ENCODE measurements around the gene LRRC51.

Gene LRRC51

GRCh38 chr11:72079819-72080325 lies 778 bp upstream of the LRRC51 start:
- peak; percentile 53 for ATAC-seq (replicated peaks; ENCODE audit: extremely low read depth, poor library complexity, severe bottlenecking)
- Mint-ChIP-seq H3K27ac (ENCODE audit: low read depth) (peak overlapping the region; percentile 97), H3K4me1 (peaks cover 29% of the 10 kb centered on the region), H3K9me3 (no peaks in the 10 kb centered on the region), H3K36me3 (ENCODE audit: insufficient read depth) (peaks cover 15% of the 10 kb centered on the region), H3K4me3 (peak overlapping the region; percentile 96), H3K27me3 (no peaks in the 10 kb centered on the region)
- DNase-seq (ENCODE audit: low spot score in 2 of 2), result peak in 1 of 2 donors; percentile 34

- Mint-ChIP-seq H3K4me1 (peaks cover 25% of the 10 kb centered on the region), H3K36me3 (ENCODE audit: insufficient read depth) (peaks cover 13% of the 10 kb centered on the region), H3K27ac (ENCODE audit: low read depth) (peak overlapping the region; percentile 97), H3K9me3 (no peaks in the 10 kb centered on the region), H3K4me3 (peak overlapping the region; percentile 96), H3K27me3 (no peaks in the 10 kb centered on the region)
- DNase-seq (ENCODE audit: low spot score in 2 of 2), result no peak
- no peak for ATAC-seq (replicated peaks; ENCODE audit: extremely low read depth, poor library complexity, severe bottlenecking)
Observed at GRCh38 chr11:72081184-72081644, 564 bp downstream of the LRRC51 start.

DNA sequence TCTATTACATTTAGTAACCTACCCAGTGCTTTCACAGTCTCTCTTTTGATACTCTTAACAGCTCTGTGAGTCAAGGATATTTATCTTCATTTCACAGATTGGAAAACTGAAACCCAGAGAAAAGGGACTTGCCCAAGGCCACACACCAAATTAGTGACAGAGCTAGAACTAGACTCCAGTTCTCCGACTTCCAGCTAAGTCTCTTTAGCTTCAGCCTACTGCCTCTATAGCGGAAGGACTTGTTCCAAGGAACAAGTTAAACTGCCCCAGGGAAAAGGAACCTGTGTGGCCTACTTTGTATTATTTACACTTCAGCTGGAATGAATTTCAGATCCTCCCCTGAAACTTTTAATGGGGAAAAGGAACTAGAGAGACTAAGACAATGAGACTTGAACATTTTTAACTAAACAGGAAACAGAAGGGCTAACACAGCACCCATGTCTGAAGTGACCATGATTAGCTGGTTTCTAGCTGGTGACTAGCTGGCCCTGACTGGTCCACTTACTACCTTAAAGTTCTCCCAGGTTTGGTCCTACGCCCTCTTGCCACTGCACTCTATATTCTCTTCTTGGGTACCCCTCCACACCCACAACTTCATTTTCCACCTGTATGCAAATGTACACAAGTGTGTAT lies 1.3 kb downstream of the LRRC51 start:
- H3K9me3 Mint-ChIP-seq, result no peaks in the 10 kb centered on the region
- peak overlapping the region; percentile 96 for H3K4me3 Mint-ChIP-seq
- DNase-seq (ENCODE audit: low spot score in 2 of 2) (no peak), ATAC-seq (replicated peaks; ENCODE audit: extremely low read depth, poor library complexity, severe bottlenecking) (no peak)
- H3K27me3 Mint-ChIP-seq, result no peaks in the 10 kb centered on the region
- peaks cover 25% of the 10 kb centered on the region for H3K4me1 Mint-ChIP-seq
- peak overlapping the region; percentile 97 for H3K27ac Mint-ChIP-seq (ENCODE audit: low read depth)
- H3K36me3 Mint-ChIP-seq (ENCODE audit: insufficient read depth), result peaks cover 13% of the 10 kb centered on the region

DNA sequence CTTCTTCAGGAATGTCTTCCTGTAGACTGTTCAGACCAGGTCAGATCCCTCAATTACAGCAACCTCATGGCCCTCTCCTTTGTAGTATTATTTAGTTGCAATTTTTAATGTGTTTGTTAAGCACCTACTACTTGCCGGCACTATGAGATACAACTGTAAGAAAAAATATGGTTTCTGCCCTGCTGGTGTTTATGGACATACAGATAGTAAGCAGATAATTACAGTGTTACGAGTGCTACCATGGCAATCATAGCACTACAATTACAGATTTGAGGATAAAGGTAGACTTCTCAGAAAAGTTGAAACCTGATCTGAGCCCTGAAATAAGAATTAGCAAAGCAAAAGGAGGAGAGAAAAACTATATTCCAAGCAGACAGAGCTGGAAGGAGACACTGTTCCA lies 2.8 kb downstream of the LRRC51 start:
- peaks cover 24% of the 10 kb centered on the region for H3K4me1 Mint-ChIP-seq
- no peak overlapping the region for H3K27ac Mint-ChIP-seq (ENCODE audit: low read depth)
- no peaks in the 10 kb centered on the region for H3K9me3 Mint-ChIP-seq
- H3K36me3 Mint-ChIP-seq (ENCODE audit: insufficient read depth), result peaks cover 11% of the 10 kb centered on the region
- no peak for DNase-seq (ENCODE audit: low spot score in 2 of 2)
- no peaks in the 10 kb centered on the region for H3K27me3 Mint-ChIP-seq
- no peak overlapping the region for H3K4me3 Mint-ChIP-seq
- no peak for ATAC-seq (replicated peaks; ENCODE audit: extremely low read depth, poor library complexity, severe bottlenecking)

GRCh38 chr11:72084076-72084475 lies 3.4 kb downstream of the LRRC51 start:
- Mint-ChIP-seq H3K9me3 (no peaks in the 10 kb centered on the region), H3K4me1 (peaks cover 18% of the 10 kb centered on the region), H3K4me3 (no peak overlapping the region), H3K36me3 (ENCODE audit: insufficient read depth) (peaks cover 11% of the 10 kb centered on the region), H3K27me3 (no peaks in the 10 kb centered on the region), H3K27ac (ENCODE audit: low read depth) (no peak overlapping the region)
- DNase-seq (ENCODE audit: low spot score in 2 of 2) (no peak), ATAC-seq (replicated peaks; ENCODE audit: extremely low read depth, poor library complexity, severe bottlenecking) (no peak)

- H3K9me3 Mint-ChIP-seq, result no peaks in the 10 kb centered on the region
- DNase-seq (ENCODE audit: low spot score in 2 of 2) (no peak), ATAC-seq (replicated peaks; ENCODE audit: extremely low read depth, poor library complexity, severe bottlenecking) (no peak)
- no peak overlapping the region for H3K27ac Mint-ChIP-seq (ENCODE audit: low read depth)
- H3K36me3 Mint-ChIP-seq (ENCODE audit: insufficient read depth), result peaks cover 10% of the 10 kb centered on the region
- H3K4me1 Mint-ChIP-seq, result peaks cover 11% of the 10 kb centered on the region
- no peaks in the 10 kb centered on the region for H3K27me3 Mint-ChIP-seq
- no peak overlapping the region for H3K4me3 Mint-ChIP-seq
Observed at GRCh38 chr11:72084965-72085364, 4.3 kb downstream of the LRRC51 start.

DNA sequence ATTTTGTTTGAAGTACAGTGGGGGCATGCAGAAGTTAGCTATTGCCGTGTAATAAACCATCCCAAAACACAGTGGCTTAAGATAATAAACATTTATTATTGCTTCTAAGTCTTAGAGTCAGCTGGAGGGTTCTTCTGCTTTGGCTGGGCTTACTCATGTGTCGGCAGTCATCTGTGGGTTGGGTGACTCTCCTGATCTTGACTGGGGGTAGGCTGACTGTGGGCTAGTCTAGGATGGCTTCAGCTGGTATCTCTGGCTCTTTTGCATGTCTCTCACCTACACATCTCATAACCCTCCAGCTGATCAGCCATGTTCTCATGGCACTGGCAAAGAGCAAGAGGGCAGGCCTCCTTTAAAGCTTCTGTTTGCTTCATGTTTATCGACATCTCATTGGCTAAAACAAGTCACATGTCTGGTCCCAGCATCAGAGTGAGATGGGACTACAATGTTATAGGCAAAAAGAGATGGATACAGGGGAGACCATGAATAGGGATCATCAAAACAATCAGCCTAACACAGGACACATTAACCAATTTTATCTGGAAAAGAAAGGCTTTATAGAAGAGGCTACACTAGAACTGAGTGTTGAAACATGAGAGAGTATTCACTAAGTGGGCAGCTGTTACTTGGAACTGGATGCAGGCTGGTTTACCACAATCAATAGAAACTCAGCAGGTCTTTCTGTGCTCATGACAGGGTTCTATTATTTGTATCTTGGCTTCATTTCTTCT lies 5.1 kb downstream of the LRRC51 start:
- no peak overlapping the region for H3K4me3 Mint-ChIP-seq
- H3K9me3 Mint-ChIP-seq, result no peaks in the 10 kb centered on the region
- no peaks in the 10 kb centered on the region for H3K27me3 Mint-ChIP-seq
- no peak overlapping the region for H3K27ac Mint-ChIP-seq (ENCODE audit: low read depth)
- ATAC-seq (replicated peaks; ENCODE audit: extremely low read depth, poor library complexity, severe bottlenecking) (no peak), DNase-seq (ENCODE audit: low spot score in 2 of 2) (no peak)
- peaks cover 3% of the 10 kb centered on the region for H3K4me1 Mint-ChIP-seq
- peaks cover 3% of the 10 kb centered on the region for H3K36me3 Mint-ChIP-seq (ENCODE audit: insufficient read depth)

- H3K36me3 Mint-ChIP-seq (ENCODE audit: insufficient read depth), result no peaks in the 10 kb centered on the region
- no peaks in the 10 kb centered on the region for H3K9me3 Mint-ChIP-seq
- DNase-seq (ENCODE audit: low spot score in 2 of 2) (no peak), ATAC-seq (replicated peaks; ENCODE audit: extremely low read depth, poor library complexity, severe bottlenecking) (no peak)
- H3K4me1 Mint-ChIP-seq, result peaks cover 4% of the 10 kb centered on the region
- H3K4me3 Mint-ChIP-seq, result no peak overlapping the region
- H3K27me3 Mint-ChIP-seq, result no peaks in the 10 kb centered on the region
- H3K27ac Mint-ChIP-seq (ENCODE audit: low read depth), result peak overlapping the region; percentile 33
Observed at GRCh38 chr11:72088076-72088808, 7.6 kb downstream of the LRRC51 start.

- Mint-ChIP-seq H3K9me3 (no peaks in the 10 kb centered on the region), H3K27ac (ENCODE audit: low read depth) (peak overlapping the region; percentile 5), H3K36me3 (ENCODE audit: insufficient read depth) (peaks cover 7% of the 10 kb centered on the region), H3K4me3 (no peak overlapping the region), H3K27me3 (no peaks in the 10 kb centered on the region), H3K4me1 (peaks cover 4% of the 10 kb centered on the region)
- ATAC-seq (replicated peaks; ENCODE audit: extremely low read depth, poor library complexity, severe bottlenecking), result peak; percentile 93
- peak; percentile 41 to 42 for DNase-seq (ENCODE audit: low spot score in 2 of 2)
Observed at GRCh38 chr11:72091292-72091691, 10.6 kb downstream of the LRRC51 start.

- H3K36me3 Mint-ChIP-seq (ENCODE audit: insufficient read depth), result peaks cover 24% of the 10 kb centered on the region
- no peaks in the 10 kb centered on the region for H3K9me3 Mint-ChIP-seq
- no peak for DNase-seq (ENCODE audit: low spot score in 2 of 2)
- peaks cover 38% of the 10 kb centered on the region for H3K4me1 Mint-ChIP-seq
- H3K27me3 Mint-ChIP-seq, result no peaks in the 10 kb centered on the region
- peak overlapping the region; percentile 13 for H3K27ac Mint-ChIP-seq (ENCODE audit: low read depth)
- no peak overlapping the region for H3K4me3 Mint-ChIP-seq
- no peak for ATAC-seq (replicated peaks; ENCODE audit: extremely low read depth, poor library complexity, severe bottlenecking)
Observed at GRCh38 chr11:72098741-72099140, 18.1 kb downstream of the LRRC51 start.

DNA sequence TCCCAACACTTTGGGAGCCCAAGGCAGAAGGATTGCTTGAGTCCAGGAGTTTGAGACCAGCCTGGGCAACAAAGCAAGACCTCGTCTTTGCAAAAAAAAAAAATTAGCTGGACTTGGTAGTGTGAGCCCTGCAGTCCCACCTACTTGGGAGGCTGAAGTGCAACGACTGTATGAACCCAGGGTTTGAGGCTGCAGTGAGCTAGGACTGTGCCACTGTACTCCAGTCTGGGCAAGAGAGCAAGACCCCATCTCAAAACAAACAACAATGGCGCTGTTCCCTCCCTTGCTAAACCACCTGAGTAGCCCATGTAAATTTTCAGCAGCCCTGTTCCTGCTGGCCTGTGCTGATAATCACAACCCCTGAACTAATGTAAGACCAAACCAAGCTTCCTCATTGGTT lies 19.4 kb downstream of the LRRC51 start:
- peaks cover 18% of the 10 kb centered on the region for H3K36me3 Mint-ChIP-seq (ENCODE audit: insufficient read depth)
- ATAC-seq (replicated peaks; ENCODE audit: extremely low read depth, poor library complexity, severe bottlenecking), result no peak
- no peaks in the 10 kb centered on the region for H3K9me3 Mint-ChIP-seq
- no peak overlapping the region for H3K4me3 Mint-ChIP-seq
- no peak overlapping the region for H3K27ac Mint-ChIP-seq (ENCODE audit: low read depth)
- peaks cover 46% of the 10 kb centered on the region for H3K4me1 Mint-ChIP-seq
- H3K27me3 Mint-ChIP-seq, result no peaks in the 10 kb centered on the region
- DNase-seq (ENCODE audit: low spot score in 2 of 2), result no peak

DNA sequence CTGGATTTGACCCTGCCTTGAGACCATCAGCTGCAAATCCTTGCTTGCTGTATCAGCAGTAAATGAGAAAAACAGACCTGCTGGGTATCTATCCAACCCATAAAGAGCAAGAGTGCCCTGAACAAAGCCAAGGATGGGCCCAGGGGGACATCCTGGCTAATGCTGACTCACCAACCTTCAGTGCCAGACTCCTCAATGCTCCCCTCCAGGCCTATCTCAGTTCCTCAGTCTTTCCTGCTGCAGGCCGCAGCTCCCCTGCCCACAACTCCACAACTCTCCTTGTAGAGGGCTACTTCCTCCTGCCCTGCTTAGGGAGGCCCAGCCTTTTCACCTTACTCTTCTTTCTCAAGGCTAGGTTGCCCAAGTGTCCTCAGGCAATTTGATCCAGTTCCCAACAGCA lies 19.8 kb downstream of the LRRC51 start:
- DNase-seq (ENCODE audit: low spot score in 2 of 2) (no peak), ATAC-seq (replicated peaks; ENCODE audit: extremely low read depth, poor library complexity, severe bottlenecking) (no peak)
- H3K4me3 Mint-ChIP-seq, result no peak overlapping the region
- no peaks in the 10 kb centered on the region for H3K9me3 Mint-ChIP-seq
- H3K27me3 Mint-ChIP-seq, result no peaks in the 10 kb centered on the region
- H3K27ac Mint-ChIP-seq (ENCODE audit: low read depth), result no peak overlapping the region
- H3K4me1 Mint-ChIP-seq, result peaks cover 46% of the 10 kb centered on the region
- peaks cover 18% of the 10 kb centered on the region for H3K36me3 Mint-ChIP-seq (ENCODE audit: insufficient read depth)
